Measurements from ENCODE around the gene DNAJB14. TPM values are rescaled to one million over a fixed set of nuclear protein-coding genes. Genes with fewer than 3 reads are reported as not detected.

DNAJB14 gene
- total RNA-seq, 2 experiments from 2014 or later = 66.3 to 67.4 TPM

DNA sequence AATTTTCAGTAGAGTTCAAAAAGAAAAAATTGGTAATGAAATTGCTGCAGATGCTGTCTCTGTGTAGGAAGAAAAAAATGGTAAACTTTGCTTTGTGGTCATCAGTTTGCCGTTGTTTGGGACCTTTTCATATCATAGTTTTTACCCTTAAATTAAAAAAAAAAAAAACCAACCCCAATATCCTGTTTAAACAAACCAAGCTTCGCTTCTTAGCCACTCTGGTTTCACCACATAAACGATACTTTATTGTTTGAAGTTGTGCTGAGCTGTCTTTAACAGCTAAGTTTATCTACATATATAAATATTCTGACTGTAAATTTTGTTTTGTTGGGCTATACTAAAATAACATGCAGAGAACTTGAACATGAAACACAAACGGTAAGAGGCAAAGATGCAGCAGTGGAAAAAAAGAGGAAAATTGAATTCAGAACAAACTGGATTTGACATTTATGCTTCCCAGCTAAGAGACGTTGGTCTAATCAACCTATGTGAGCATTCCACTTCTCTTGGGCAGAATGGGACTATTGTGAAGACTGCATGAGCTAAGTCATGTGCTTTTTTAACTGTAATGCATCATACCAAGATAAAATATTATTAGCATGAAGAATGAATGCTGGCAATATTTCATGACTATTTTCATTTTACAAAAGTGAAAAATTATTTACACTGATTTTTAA lies 19.4 kb upstream of the DNAJB14 start:
- intact Hi-C loops (cut with DNase I, micrococcal nuclease) = no loop called here
- Mint-ChIP-seq H3K4me1 (ENCODE audit: low read depth) (peaks cover 33% of the 10 kb centered on the region), H3K27ac (peak overlapping the region; percentile 43), H3K36me3 (ENCODE audit: low read depth) (no peaks in the 10 kb centered on the region), H3K9me3 (no peaks in the 10 kb centered on the region), H3K27me3 (no peaks in the 10 kb centered on the region), H3K4me3 (peak overlapping the region; percentile 12)
- H3K9me3 ChIP-seq (ENCODE audit: control insufficient read depth in 1 of 2, insufficient read depth in 1 of 2, low read length in 2 of 2) = no peaks in the 10 kb centered on the region
- ChIA-PET POLR2A (interaction anchor here (0.6 to 2.4 kb wide), 6 partner anchors 9 to 130 kb away, joined by 3 to 12 read pairs (median 5); partner anchors contain the start of genes DNAJB14, H2AZ1 and LAMTOR3), CTCF (no interaction called here)
- peak; percentile 86 for ATAC-seq (ENCODE audit: poor library complexity)
- H3K27ac ChIP-seq (ENCODE audit: low read depth in 1 of 2, low read length in 2 of 2) = no peak overlapping the region
- TF ChIP-seq, protein P1, sequence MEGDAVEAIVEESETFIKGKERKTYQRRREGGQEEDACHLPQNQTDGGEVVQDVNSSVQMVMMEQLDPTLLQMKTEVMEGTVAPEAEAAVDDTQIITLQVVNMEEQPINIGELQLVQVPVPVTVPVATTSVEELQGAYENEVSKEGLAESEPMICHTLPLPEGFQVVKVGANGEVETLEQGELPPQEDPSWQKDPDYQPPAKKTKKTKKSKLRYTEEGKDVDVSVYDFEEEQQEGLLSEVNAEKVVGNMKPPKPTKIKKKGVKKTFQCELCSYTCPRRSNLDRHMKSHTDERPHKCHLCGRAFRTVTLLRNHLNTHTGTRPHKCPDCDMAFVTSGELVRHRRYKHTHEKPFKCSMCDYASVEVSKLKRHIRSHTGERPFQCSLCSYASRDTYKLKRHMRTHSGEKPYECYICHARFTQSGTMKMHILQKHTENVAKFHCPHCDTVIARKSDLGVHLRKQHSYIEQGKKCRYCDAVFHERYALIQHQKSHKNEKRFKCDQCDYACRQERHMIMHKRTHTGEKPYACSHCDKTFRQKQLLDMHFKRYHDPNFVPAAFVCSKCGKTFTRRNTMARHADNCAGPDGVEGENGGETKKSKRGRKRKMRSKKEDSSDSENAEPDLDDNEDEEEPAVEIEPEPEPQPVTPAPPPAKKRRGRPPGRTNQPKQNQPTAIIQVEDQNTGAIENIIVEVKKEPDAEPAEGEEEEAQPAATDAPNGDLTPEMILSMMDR (IDR thresholded peaks at IDR 0.05) = no peak
- H3K36me3 ChIP-seq (ENCODE audit: insufficient read depth, low read length) = no peaks in the 10 kb centered on the region
- no peaks in the 10 kb centered on the region for H3K27me3 ChIP-seq (ENCODE audit: control insufficient read depth in 1 of 2, insufficient read depth in 2 of 2, low read length in 2 of 2)
- H3K4me3 ChIP-seq (ENCODE audit: low read length) = no peak overlapping the region
- DNase-seq = peak in 3 of 14 experiments; percentile 37 to 52 (median 50)
- H3K4me1 ChIP-seq (ENCODE audit: insufficient read depth, low read length) = peaks cover 2% of the 10 kb centered on the region

DNA sequence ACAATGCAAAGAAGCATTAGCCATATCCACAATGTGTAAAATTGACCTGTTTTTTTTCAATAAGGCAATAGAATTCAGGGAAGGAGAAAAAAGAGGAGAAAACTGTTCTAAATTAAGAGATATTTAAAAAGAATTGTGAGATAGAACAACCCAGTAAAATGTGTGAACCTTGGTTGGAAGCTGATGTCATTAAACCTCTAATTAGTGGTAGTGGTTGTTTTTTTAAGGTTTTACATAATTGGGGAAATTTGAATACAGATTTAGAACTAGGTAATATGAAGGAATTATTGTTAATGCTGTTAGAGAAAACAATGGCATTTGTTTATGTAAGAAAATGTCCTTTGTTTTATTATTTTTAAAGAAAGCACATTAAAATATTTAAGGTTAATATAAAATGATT lies 18.8 kb upstream of the DNAJB14 start:
- no peaks in the 10 kb centered on the region for H3K36me3 Mint-ChIP-seq (ENCODE audit: low read depth)
- ChIA-PET POLR2A (interaction anchor here (0.6 to 2.4 kb wide), 6 partner anchors 9 to 119 kb away, joined by 3 to 12 read pairs (median 5); partner anchors contain the start of genes DNAJB14, H2AZ1 and LAMTOR3), CTCF (no interaction called here)
- H3K4me1 Mint-ChIP-seq (ENCODE audit: low read depth) = peaks cover 33% of the 10 kb centered on the region
- no peak overlapping the region for H3K4me3 Mint-ChIP-seq
- Histone ChIP-seq H3K27me3 (ENCODE audit: control insufficient read depth in 1 of 2, insufficient read depth in 2 of 2, low read length in 2 of 2) (no peaks in the 10 kb centered on the region), H3K4me3 (ENCODE audit: low read length) (no peak overlapping the region), H3K9me3 (ENCODE audit: control insufficient read depth in 1 of 2, insufficient read depth in 1 of 2, low read length in 2 of 2) (no peaks in the 10 kb centered on the region), H3K4me1 (ENCODE audit: insufficient read depth, low read length) (peaks cover 2% of the 10 kb centered on the region), H3K27ac (ENCODE audit: low read depth in 1 of 2, low read length in 2 of 2) (no peak overlapping the region), H3K36me3 (ENCODE audit: insufficient read depth, low read length) (no peaks in the 10 kb centered on the region)
- H3K27ac Mint-ChIP-seq = no peak overlapping the region
- no peaks in the 10 kb centered on the region for H3K9me3 Mint-ChIP-seq
- H3K27me3 Mint-ChIP-seq = no peaks in the 10 kb centered on the region
- intact Hi-C loops (cut with DNase I, micrococcal nuclease) = no loop called here
- TF ChIP-seq, protein P1 (IDR thresholded peaks at IDR 0.05) = no peak
- DNase-seq (no peak), ATAC-seq (ENCODE audit: poor library complexity) (no peak)

DNA sequence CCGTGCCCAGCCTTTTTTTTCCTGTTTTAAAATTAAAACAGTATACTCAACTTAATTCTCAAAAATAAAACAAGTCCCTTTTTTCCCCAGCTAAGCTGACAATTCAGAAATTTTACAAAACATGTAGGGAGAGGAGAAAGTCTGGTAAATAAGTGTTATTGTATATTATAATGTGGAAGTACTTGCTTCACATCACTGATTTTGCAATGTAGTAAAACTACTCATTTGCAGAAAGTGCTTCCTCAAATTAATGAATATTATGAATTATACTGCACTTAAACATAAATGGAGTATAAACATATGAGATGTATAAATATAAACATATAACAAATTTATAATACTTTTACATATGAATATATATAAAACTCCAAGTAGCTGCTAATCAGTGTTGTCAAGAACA lies 15.3 kb upstream of the DNAJB14 start:
- ChIA-PET POLR2A (interaction anchor here (1.1 kb wide), 1 partner anchor 11 kb away, joined by 4 read pairs; the partner anchor contains the start of gene H2AZ1), CTCF (interaction anchor here (0.7 kb wide), 1 partner anchor 673 kb away, joined by 4 read pairs; no protein-coding TSS in a partner anchor)
- no peaks in the 10 kb centered on the region for H3K9me3 ChIP-seq (ENCODE audit: control insufficient read depth in 1 of 2, insufficient read depth in 1 of 2, low read length in 2 of 2)
- H3K27ac Mint-ChIP-seq = no peak overlapping the region
- DNase-seq (no peak), ATAC-seq (ENCODE audit: poor library complexity) (no peak)
- no peak overlapping the region for H3K4me3 Mint-ChIP-seq
- TF ChIP-seq, protein P1 (IDR thresholded peaks at IDR 0.05) = no peak
- H3K36me3 ChIP-seq (ENCODE audit: insufficient read depth, low read length) = no peaks in the 10 kb centered on the region
- H3K4me1 Mint-ChIP-seq (ENCODE audit: low read depth) = peaks cover 28% of the 10 kb centered on the region
- peaks cover 2% of the 10 kb centered on the region for H3K4me1 ChIP-seq (ENCODE audit: insufficient read depth, low read length)
- no peak overlapping the region for H3K4me3 ChIP-seq (ENCODE audit: low read length)
- no peaks in the 10 kb centered on the region for H3K27me3 Mint-ChIP-seq
- no peaks in the 10 kb centered on the region for H3K9me3 Mint-ChIP-seq
- H3K27ac ChIP-seq (ENCODE audit: low read depth in 1 of 2, low read length in 2 of 2) = no peak overlapping the region
- no peaks in the 10 kb centered on the region for H3K27me3 ChIP-seq (ENCODE audit: control insufficient read depth in 1 of 2, insufficient read depth in 2 of 2, low read length in 2 of 2)
- intact Hi-C loops (cut with DNase I, micrococcal nuclease) = no loop called here
- no peaks in the 10 kb centered on the region for H3K36me3 Mint-ChIP-seq (ENCODE audit: low read depth)

Measured in CD4-positive, alpha-beta T cell (primary cell).